ENCODE data around the gene ADAMTS14. TPM values are rescaled to one million over a fixed set of nuclear protein-coding genes. Genes with fewer than 3 reads are reported as not detected.

Gene ADAMTS14
- total RNA-seq, 1 donor from 2014 or later: 0.16 TPM

GRCh38 chr10:70693619-70694335 lies 21.5 kb downstream of the ADAMTS14 start:
- DNase-seq: no peak

DNA sequence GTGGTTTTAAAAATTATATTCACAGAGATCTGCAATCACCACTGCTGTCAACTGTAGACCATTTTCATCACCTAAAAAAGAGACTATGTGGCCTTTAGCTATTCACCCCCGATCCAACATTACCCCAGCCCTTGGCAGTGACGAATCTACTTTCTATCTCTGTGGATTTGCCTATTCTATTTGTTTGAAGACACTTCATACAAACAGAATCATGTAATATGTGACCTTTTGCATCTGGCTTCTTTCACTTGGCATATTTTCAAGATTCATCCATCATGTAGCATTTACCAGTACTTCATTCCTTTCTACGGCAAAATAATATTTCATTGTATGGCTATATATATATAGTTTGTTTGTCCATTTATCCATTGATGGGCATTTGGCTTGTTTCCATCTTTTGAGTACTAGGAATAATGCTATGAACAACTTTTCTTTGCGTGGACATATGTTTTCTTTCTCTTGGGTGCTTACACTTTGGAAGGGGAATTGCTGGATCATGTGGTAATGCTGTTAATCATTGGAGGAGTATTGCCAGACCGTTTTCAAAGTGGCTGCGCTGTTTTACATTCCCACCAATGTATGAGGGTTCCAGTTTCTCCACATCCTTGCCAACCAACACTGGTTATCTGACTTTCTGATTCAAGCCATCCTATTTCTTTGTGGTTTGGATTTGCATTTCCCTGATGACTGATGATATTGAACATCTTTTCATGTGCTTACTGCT lies 22.3 kb downstream of the ADAMTS14 start:
- DNase-seq: no peak

- no peak for DNase-seq
These were observed 23.1 kb downstream of the ADAMTS14 start for GRCh38 chr10:70695241-70696030.

DNA sequence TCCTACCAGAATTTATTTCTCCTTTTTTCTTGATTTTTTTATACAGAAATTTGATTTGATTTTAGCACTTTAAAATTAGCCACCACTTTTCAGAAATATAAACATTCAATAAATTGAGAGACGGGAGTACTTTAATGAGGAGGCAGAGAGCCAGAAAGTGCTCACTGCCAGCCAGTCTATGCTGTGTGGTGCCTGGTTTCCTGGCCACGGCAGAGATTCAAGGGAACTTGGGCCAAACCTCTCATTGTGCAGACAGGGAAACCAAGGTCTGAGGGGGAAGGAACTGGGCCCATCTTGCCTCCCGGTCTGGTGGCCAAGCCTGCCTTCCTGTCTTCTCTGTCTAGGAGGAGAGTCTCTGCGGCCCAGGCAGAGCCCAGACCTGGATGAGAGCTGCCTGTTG lies 25.9 kb downstream of the ADAMTS14 start:
- DNase-seq: no peak

DNA sequence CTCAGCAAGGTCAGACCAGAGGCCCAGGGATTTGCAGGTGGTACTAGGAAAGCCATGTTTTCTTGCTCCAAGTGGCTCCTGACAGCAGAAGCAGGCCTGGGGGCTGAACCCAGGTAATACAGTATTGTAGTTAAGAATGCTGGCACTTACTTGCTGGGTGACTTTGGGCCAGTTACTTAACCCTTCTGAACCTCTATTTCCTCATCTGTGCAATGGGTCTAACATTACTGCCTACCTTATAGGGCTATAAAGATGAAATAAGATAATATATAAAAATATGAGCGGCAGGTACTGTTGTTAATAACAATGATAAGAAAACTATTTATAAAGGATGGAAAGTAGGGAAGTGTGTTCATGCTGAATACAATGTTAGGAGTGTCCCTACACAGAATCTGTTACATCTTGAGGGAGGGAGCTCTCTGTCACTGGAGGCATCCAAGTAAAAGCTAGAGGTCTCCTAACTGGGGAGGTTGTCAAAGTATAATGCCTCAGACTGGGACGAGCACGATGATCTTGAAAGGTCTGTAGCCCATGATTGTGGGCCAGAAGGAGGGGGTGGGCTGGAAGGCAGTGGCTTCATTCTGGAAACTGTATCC lies 26.9 kb downstream of the ADAMTS14 start:
- DNase-seq: no peak

- DNase-seq: no peak
These were observed 27.4 kb downstream of the ADAMTS14 start for GRCh38 chr10:70699659-70700174.

DNA sequence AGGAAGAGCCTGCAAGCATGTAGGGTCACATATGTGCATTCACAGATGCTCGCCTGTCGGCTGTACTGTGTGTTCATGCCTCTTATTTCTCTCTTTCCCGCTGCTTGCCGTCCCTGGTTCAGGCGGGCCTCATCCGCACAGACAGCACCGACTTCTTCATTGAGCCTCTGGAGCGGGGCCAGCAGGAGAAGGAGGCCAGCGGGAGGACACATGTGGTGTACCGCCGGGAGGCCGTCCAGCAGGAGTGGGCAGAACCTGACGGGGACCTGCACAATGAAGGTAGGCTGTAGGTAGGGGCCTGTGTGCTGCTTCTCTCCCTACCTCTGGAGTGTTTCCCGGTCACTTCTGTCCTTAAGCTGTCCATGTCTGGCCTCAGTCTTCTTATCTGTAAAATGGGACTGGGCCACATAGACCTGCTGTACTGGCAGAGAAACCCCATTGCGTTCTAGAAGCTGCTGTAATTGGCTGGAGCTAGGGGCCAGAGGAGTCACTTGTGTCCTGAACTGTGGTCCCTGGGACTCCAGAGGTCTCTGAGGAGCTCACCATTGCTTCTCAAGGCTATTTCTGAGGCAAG lies 30.0 kb downstream of the ADAMTS14 start:
- DNase-seq: no peak

GRCh38 chr10:70704211-70704610 lies 31.9 kb downstream of the ADAMTS14 start:
- no peak for DNase-seq

DNA sequence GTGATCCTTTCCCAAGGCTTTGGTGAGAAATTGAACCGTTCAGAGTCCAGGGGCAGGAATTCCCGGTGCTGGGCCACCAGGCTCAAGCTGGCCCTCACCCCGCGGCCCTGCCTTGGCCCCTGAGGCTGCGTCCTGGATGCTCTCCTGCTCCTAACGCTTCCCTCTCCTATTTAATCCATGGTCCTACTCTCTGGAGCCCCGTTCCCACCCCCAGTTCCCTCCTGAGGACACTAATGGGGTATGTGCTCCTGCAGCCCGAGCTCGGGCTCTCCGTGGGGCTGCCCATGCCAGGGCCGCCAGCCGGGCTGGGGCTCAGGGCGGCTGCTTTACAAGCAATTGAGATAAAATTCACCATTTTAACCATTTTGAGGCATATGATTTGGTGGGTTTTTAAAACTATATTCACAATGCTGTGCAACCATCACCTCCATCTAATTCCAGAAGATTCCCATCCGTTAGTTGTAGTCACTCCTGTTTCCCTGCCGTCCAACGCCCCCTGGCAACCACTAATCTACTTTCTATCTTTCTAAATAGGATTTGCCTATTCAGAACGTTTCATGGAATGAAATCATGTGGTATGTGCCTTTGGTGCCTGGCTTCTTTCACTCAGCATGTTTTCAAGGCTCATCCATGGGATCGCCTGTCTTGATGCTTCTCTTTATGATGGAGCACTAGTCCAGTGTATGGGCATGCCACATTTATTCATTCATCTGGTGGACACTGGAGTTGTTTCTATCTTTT lies 33.0 kb downstream of the ADAMTS14 start:
- DNase-seq: no peak

- no peak for DNase-seq
These were observed 38.9 kb downstream of the ADAMTS14 start for GRCh38 chr10:70711177-70711576.

- no peak for DNase-seq
These were observed 39.6 kb downstream of the ADAMTS14 start for GRCh38 chr10:70711911-70712310.

GRCh38 chr10:70714245-70714644 lies 41.9 kb downstream of the ADAMTS14 start:
- no peak for DNase-seq

GRCh38 chr10:70714951-70715350 lies 42.6 kb downstream of the ADAMTS14 start:
- no peak for DNase-seq

DNA sequence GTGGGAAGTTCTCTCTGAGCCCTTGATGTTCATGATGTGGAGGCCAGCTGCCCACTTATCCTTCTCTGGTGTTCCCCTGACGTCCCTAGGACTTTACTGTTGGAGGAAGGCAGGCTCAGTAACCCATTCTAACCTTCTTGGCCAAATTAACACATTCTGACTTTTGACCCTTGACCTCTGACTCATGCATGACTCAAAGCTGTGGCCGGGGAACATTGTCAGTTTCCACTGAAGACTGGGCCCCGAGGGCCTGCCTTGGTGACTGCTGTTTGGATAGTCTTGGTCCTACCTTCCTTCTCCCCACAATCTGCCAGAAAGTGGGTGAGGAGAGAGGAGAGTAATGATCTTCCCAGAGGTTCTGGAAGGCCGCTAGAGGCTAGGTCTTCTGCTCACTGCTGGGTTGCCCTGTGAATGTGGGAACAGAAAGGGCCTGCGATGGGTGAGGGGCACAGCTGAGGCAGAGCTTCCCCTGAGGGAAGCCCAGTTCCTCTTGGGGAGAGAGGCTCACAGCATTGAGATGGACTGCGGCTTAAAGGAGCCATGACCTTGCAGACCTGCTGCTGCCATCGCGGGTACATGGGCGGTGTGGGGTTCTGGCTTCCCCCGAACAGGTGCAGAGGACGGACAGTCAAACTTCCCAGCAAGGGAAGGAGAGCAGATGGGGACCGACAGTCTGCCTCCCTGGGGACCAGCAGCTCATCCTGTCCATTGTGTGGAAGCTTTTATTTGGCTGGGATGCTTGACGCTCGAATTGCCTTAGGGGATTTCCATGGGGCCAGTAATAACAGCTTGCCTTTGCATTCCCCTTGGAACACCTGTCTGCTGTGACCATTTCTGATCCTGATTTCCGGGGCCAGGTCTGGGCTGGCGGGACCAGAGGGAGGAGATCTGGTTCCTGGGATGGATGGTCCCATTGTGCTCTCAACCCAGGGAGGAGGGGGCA lies 43.8 kb downstream of the ADAMTS14 start:
- DNase-seq: no peak

- no peak for DNase-seq
These were observed 50.6 kb downstream of the ADAMTS14 start for GRCh38 chr10:70722820-70723424.

DNA sequence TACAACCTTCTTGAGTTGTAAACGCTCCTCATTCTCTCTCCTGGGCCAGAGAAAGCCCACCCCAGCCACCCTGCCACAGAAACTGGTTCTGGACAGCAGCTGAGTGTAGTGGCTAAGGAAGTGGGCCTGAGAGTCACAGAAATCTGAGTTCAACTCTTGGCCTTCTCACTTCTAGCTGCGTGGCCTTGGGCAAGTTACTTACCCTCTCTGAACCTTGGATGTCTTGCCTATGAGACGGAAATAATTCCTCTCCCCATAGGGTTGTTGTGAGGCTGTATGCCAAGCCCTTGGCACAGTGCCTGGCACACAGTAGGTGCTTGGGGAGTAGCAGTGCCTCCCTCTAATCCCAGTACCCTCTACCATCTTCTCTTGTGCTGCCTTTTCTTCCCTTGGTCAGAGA lies 51.5 kb downstream of the ADAMTS14 start:
- no peak for DNase-seq

- peak; percentile 41 for DNase-seq
These were observed 54.7 kb downstream of the ADAMTS14 start for GRCh38 chr10:70726909-70727495.

DNA sequence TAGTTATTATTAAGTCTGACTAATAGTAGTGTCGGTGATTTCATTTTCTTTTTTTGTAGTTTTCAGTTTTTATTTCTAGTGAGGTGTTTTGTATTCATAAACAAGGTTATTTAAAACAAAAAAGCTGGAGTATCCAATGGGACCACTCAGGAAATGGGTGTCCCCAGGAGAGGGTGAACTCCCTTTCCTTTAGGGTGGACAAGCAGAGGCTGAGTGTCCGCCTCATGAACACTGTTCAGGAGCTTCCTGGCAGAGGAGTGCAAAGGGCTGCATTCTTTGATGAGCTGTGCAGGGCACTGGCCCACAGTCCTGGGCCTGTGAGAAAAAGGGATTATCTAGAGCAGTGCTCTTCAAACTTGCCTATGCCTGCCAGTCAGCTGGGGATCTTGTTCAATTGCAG lies 56.0 kb downstream of the ADAMTS14 start:
- DNase-seq: no peak

- no peak for DNase-seq
These were observed 57.6 kb downstream of the ADAMTS14 start for GRCh38 chr10:70729763-70730357.
